KBM-7 (cell line): ENCODE measurements around the gene HIPK4.
A peak's percentile ranks its signal among the peaks of the same experiment; 100 is the strongest.
"Not testable (repeated sequence)": the region's sequence is repeated elsewhere in the genome, so short reads cannot be mapped to it uniquely, and the experiment has no call there.

ENCODE experiments used
- DNase-seq: peaks from one replicate; pipeline ENCODE4 v3.0.0-alpha.2; 2015
- in situ Hi-C: fragments of 300-500 bp; cut with MboI; formaldehyde crosslinking; loops from 2 replicates; pipeline ENCODE4 v1.14.3; 2020; ENCODE audit warnings: low sequenced_read_pairs, low pct_unique_long_range_greater_than_20kb, mixed read lengths

The HIPK4 gene

GRCh38 chr19:40371802-40372122 lies 18.2 kb downstream of the HIPK4 start:
- in situ Hi-C loops, result no loop called here
- no peak for DNase-seq

DNA sequence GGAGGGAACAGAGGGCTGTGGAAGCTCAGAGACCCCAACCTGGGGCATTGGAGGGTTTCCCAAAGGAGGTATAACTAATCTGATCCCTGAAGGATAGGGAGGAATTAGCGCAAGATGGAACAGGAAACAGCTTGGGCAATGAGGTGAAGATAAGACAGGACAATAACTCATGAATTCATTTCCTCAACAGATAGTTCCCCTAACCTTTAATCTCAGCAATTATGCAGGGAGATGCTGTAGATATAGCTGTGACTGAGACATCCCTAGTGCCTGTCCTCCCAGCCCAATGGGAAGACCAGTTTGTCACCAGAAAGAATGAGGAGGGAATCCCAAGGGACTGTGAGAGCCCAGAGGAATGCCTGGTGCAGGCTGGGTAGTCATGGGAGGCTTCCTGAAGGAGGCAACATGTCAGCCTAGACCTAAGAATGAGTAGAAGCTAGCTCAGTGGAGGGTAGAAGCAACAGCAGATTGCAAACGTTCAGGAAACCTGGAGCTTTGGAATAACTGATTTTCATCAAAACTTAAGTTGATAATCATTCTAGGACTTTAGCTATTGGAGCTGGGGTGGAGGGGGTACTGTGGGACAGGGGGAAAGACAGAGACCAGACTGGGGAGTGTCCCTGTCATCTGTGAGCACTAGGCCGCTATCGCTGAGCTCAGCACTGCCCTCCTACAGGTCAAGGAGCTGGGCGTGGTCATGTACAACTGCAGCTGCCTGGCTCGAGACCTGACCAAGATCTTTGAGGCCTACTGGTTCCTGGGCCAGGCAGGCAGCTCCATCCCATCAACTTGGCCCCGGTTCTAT lies 18.8 kb downstream of the HIPK4 start:
- in situ Hi-C loops, result no loop called here
- peak; percentile 70 for DNase-seq

DNA sequence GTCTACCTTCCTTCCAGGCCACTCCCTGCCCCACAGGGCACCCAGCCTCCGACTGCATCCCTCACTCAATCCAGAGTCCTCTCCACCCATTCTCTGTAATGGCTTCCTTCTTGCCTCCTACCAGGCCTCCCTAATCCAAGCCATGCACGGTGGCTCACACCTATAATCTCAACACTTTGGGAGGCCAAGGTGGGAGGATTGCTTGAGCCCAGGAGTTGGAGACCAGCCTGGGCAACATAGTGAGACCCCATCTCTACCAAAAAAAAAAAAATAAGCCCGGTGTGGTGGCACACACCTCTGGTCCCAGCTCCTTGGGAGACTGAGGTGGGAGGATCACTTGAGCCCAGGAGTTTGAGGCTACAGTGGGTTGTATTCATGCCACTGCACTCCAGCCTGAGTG lies 19.7 kb downstream of the HIPK4 start:
- DNase-seq, in situ Hi-C loops: not testable (repeated sequence)

DNA sequence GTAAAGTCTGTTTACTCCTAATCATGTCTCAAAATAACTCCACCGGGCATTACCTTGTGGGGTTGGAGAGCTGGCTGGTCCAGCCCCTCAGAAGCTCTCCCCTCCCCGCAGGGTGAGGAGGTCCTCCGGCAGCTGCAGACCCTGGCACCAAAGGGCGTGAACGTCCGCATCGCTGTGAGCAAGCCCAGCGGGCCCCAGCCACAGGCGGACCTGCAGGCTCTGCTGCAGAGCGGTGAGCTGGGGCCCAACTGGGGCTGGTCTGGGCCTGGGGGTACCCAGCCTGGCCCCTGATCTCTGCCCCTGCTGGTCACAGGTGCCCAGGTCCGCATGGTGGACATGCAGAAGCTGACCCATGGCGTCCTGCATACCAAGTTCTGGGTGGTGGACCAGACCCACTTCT lies 20.2 kb downstream of the HIPK4 start:
- in situ Hi-C loops, result no loop called here
- no peak for DNase-seq

DNA sequence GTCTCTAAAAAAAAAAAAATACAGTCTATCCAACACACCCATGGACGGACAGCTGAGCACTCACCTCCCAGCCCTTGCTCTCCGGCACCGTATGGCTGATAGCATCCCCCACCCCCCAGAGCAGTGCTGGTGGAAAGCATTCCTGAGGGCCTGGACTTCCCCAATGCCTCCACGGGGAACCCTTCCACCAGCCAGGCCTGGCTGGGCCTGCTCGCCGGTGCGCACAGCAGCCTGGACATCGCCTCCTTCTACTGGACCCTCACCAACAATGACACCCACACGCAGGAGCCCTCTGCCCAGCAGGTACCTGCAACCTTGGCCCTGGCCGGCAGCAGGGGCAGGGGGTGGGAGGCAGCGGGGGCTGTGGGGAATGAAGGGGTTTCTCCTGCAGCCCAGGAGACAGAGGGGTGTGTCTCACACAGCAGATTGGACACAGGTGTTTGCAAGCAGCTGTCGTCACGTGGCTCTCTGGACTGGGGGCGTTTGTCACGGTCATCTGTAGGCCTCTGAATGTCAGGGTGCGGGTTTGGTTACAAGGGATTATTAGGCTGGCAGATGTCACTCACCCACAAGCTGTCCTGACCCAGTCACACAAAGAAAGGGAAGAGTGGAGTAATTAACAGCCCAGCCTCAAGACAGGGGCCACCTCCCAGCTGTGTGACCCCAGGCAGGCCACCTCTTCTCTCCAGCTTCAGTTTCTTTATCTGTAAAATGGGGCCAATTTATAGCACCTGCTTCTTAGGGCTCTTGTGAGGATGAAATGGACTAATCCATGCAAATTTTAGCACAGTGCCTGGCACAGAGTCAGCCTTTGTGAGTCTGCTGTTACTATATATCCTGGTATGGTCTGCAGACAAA lies 22.2 kb downstream of the HIPK4 start:
- DNase-seq, result no peak
- in situ Hi-C loops, result no loop called here

- in situ Hi-C loops, result no loop called here
- peak; percentile 29 for DNase-seq
These were observed 23.1 kb downstream of the HIPK4 start for GRCh38 chr19:40366697-40367561.

- DNase-seq, result no peak
- in situ Hi-C loops, result no loop called here
These were observed 24.2 kb downstream of the HIPK4 start for GRCh38 chr19:40365613-40366401.

DNA sequence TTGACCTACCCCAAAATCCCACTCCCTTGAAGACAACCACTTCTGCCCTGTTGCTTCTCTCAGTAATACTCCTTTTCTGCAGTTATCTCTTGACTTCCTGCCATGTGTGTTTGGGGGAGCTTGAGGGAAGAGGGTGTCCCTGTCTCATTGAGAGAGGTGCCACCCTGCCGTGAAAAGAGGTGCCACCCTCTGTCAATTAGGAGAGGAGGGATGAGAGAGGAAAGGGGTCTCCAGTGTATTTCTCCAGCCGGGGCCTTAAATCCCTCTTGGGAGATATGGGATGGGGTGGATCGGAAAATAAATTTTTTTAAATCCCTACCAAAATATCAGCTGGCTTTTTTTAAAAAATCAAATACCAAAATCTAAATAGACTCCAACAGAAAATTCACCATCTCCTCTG lies 25.0 kb downstream of the HIPK4 start:
- in situ Hi-C loops, result no loop called here
- no peak for DNase-seq

DNA sequence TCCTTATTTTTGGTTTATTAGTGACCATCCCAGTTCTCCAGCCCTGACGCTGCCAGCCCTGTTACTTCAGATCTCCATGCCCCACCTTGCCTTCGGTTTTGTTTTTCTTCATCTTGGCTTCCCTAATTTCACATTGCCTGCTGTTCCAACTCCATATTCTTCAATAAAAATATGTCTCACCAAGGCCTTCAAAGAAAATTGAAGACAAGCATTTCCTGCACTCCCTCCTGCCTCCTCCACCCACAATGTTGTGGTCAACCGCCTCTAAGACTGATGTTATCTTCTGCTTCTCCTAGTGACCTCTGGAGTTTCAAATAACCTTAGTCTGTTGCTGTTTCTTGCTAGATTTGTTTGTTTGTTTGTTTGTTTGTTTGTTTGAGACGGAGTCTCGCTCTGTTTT lies 26.9 kb downstream of the HIPK4 start:
- in situ Hi-C loops, result no loop called here
- DNase-seq, result peak; percentile 83

- no peak for DNase-seq
- in situ Hi-C loops, result no loop called here
These were observed 27.8 kb downstream of the HIPK4 start for GRCh38 chr19:40362160-40362559.

DNA sequence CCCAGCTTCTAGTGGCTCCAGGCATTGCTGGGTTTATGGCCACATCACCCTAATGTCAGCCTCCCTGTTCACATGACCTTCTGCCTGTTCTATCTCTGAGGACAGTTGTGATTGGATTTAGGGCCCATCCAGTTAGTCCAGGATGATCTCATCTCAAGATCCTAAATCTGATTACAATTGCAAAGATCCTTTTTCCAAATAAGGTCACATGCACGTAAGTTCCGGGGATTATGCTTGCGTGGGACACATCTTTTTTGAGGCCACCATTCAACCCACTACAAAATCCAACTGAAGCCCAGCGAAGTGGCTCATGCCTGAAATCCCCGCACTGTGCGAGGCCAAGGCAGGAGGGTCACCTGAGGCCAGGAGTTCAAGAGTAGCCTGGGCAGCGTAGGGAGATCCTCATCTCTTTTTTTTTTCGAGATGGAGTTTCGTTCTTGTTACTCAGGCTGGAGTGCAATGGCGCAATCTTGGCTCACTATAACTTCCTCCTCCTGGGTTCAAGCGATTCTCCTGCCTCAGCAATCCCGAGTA lies 29.2 kb downstream of the HIPK4 start:
- DNase-seq, result no peak
- in situ Hi-C loops, result no loop called here

- in situ Hi-C loops, result no loop called here
- no peak for DNase-seq
These were observed 29.8 kb downstream of the HIPK4 start for GRCh38 chr19:40360020-40360707.

- in situ Hi-C loops, result no loop called here
- peak; percentile 79 for DNase-seq
These were observed 31.2 kb downstream of the HIPK4 start for GRCh38 chr19:40358773-40359172.

DNA sequence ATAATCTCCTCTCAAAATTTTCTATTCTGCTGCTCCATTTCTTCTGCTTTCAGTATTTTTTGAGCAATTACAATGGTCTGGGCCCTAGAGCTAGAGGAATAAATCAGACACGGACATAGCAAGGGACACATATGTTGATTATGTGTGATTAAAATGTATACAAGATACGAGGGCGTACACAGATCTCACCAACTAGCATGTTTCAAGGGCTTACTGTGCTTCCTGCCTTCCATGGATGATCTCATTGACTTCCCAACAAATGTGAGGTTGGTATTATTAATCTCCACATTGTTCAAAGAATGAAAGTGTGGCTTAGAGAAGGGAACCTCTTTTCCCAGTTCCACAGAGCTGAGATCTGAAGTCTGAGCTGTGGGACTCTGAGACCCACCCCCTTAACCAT lies 32.3 kb downstream of the HIPK4 start:
- no peak for DNase-seq
- in situ Hi-C loops, result no loop called here

GRCh38 chr19:40356681-40357595 lies 33.0 kb downstream of the HIPK4 start:
- DNase-seq, result no peak
- in situ Hi-C loops, result no loop called here

DNA sequence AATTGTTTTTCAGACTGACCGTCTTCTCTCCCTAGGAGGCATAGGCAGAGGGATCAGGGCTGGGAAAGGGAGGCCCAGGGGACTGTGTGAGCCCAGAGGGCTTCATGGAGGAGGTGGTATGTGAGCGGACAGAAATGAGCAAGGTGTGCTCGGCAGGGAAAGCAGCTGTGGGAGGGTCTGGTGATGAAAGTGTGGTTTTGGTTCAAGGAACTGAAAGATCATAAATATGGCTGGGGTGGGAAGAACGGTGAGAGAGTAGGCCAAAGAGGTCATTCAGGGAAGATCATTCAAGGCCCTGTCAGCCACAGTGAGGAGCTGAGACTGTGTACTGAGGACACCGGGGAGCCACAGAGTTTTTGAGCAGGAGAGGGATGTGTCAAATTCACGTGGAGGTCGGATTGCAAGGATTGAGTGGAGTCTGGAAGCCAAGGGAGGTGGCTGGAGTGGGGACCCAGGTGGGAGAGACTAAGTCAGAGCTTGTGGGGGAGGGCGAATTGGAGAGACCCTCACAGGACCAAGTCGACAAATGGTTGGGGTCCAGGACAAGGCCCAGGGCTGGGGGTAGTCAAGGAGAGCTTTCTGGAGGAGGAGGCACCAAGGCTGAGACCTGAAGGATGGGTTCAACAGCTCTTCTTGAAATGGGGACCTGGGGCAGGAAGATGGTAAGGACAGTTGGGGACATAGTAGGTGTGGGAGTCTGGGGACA lies 33.9 kb downstream of the HIPK4 start:
- no peak for DNase-seq

More for the DNA sequence above, 33.9 kb downstream of the HIPK4 start:
- in situ Hi-C loops, result no loop called here
